ENCODE results near the gene EFNA5.

DNA sequence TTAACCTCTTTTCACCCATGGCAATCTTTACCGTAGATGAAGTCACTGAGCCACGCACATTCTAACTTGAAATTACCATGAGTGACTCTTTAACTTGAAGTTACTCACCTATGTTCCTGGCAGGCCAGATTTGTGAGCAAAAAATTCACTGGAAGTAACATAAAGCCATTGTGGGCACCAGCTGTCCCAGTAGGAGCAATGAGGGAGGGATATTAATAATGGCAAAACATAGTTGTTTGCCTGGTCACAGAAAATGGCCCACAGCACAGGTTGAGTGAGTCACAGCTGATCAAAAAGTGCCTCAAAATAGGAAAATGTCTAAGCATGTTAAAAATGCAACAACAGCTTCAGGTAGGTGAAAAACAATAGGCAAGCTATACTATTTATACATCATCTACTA is 146.6 kb downstream of the EFNA5 start:
- no peak for TF ChIP-seq POLR2A (IDR thresholded peaks at IDR 0.05; ENCODE audit: low read length)
- no peak for TF ChIP-seq GATA1 (IDR thresholded peaks at IDR 0.05; ENCODE audit: low read depth, low read length)

All from erythroblast (primary cell).